Fibroblast of mammary gland (primary cell): ENCODE measurements around the gene ANKRD40.

Source experiments
- DNase-seq: peaks from one replicate; pipeline ENCODE4 v3.0.0-alpha.2; 2010; ENCODE audit warnings: low read depth
- H3K4me3 ChIP-seq: 2 replicates; pipeline ENCODE4 v1.5.1; 2011; ENCODE audit warnings: low read depth, mild to moderate bottlenecking, low read length, moderate library complexity; ENCODE audit not compliant: control insufficient read depth
- CTCF ChIP-seq: conservative IDR thresholded peaks from 2 replicates; pipeline ENCODE4 v1.5.1; 2011; ENCODE audit warnings: low read depth, low read length, inconsistent platforms; ENCODE audit not compliant: control insufficient read depth, insufficient read depth

The ANKRD40 gene

GRCh38 chr17:50696365-50696879 lies 11.3 kb downstream of the ANKRD40 start:
- DNase-seq, result no peak
- TF ChIP-seq CTCF, result no peak
- no peak overlapping the region for H3K4me3 ChIP-seq

GRCh38 chr17:50693036-50693682 lies 14.6 kb downstream of the ANKRD40 start:
- no peak overlapping the region for H3K4me3 ChIP-seq
- DNase-seq, result no peak
- no peak for TF ChIP-seq CTCF

GRCh38 chr17:50692448-50693035 lies 15.2 kb downstream of the ANKRD40 start:
- no peak for DNase-seq

GRCh38 chr17:50691550-50692447 lies 15.9 kb downstream of the ANKRD40 start:
- no peak for DNase-seq
- no peak for TF ChIP-seq CTCF
- H3K4me3 ChIP-seq, result no peak overlapping the region

More at GRCh38 chr17:50692448-50693035, 15.2 kb downstream of the ANKRD40 start:
- TF ChIP-seq CTCF, result no peak
- no peak overlapping the region for H3K4me3 ChIP-seq

GRCh38 chr17:50690887-50691549 lies 16.7 kb downstream of the ANKRD40 start:
- DNase-seq, result no peak
- no peak overlapping the region for H3K4me3 ChIP-seq
- no peak for TF ChIP-seq CTCF
